HG03469 (cell line): ENCODE results near the gene ARSI.
"Not testable (repeated sequence)": the region's sequence is repeated elsewhere in the genome, so short reads cannot be mapped to it uniquely, and the experiment has no call there.

ENCODE experiments used
- ATAC-seq: cut with Tn5 transposase; IDR thresholded peaks from one replicate; pipeline ENCODE4 v1.9.1; 2021; ENCODE audit warnings: mild to moderate bottlenecking, moderate library complexity, moderate number of reproducible peaks; ENCODE audit not compliant: unreplicated experiment

Gene ARSI

GRCh38 chr5:150248946-150249345 is 53.8 kb downstream of the ARSI start:
- no peak for ATAC-seq

GRCh38 chr5:150248493-150248892 is 54.2 kb downstream of the ARSI start:
- not testable (repeated sequence) for ATAC-seq

GRCh38 chr5:150247726-150248125 is 55.0 kb downstream of the ARSI start:
- no peak for ATAC-seq

GRCh38 chr5:150246835-150247234 is 55.9 kb downstream of the ARSI start:
- ATAC-seq: no peak

DNA sequence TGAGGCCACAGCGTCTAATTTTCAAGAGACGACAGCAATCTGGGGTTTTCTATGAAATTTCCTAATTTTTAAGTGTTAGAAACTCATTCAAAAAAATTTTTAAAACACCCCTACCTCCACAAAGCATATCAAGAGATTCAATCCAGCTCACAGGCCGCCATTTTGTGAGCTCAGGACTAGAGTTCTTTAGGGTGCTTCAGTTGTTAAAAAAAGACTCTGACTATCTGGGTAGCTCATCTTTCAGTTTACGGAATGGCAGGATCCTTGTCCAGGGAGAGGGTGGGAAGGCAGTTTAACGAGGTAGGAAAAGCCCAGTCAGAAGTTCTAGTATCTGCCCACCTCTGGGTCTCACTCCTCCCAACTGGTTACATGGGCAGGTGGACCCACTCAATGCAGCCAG is 56.3 kb downstream of the ARSI start:
- ATAC-seq: no peak
